SK-N-SH treated with all-trans-retinoic acid at 6 μM for 48 hours (cell line): ENCODE data around the gene LPP.
A peak's percentile ranks its signal among the peaks of the same experiment; 100 is the strongest.

Source experiments
- ATAC-seq: fragments of 200-7000 bp; cut with Tn5 transposase; 3 replicates; pipeline ENCODE4 v1.9.1; 2020; ENCODE audit warnings: mild to moderate bottlenecking, moderate library complexity
- ARNTL ChIP-seq: fragments of 450-650 bp; formaldehyde crosslinking; IDR thresholded peaks from 2 replicates; pipeline ENCODE4 v1.5.0; 2020; ENCODE audit warnings: low read depth, mild to moderate bottlenecking, moderate library complexity, borderline replicate concordance
- BACH2 ChIP-seq: fragments of 250-450 bp; sonication (Bioruptor Pico); IDR thresholded peaks from 2 replicates; pipeline ENCODE4 v1.9.0; 2021; ENCODE audit warnings: mild to moderate bottlenecking, borderline replicate concordance
- CREB5 ChIP-seq: fragments of 250-450 bp; sonication (Bioruptor Pico); IDR thresholded peaks from 2 replicates; pipeline ENCODE4 v1.5.1; 2020; ENCODE audit warnings: low read depth, mild to moderate bottlenecking, moderate library complexity
- CSRNP3 ChIP-seq: fragments of 250-450 bp; sonication (Bioruptor Pico); IDR thresholded peaks from 2 replicates; pipeline ENCODE4 v1.5.1; 2021; ENCODE audit warnings: mild to moderate bottlenecking, moderate library complexity
- ESRRG ChIP-seq: fragments of 250-450 bp; sonication (Bioruptor Pico); IDR thresholded peaks from 2 replicates; pipeline ENCODE4 v1.6.1; 2021; ENCODE audit warnings: mild to moderate bottlenecking
- GLIS3 ChIP-seq: fragments of 250-450 bp; sonication (Bioruptor Pico); IDR thresholded peaks from 2 replicates; pipeline ENCODE4 v1.5.0; 2020; ENCODE audit warnings: mild to moderate bottlenecking, moderate library complexity
- OSR1 ChIP-seq: fragments of 250-450 bp; sonication (Bioruptor Pico); IDR thresholded peaks from 2 replicates; pipeline ENCODE4 v1.8.0; 2022; ENCODE audit warnings: moderate library complexity, mild to moderate bottlenecking, inconsistent platforms
- PATZ1 ChIP-seq: fragments of 250-450 bp; sonication (Bioruptor Pico); IDR thresholded peaks from 2 replicates; pipeline ENCODE4 v1.8.0; 2020; ENCODE audit warnings: mild to moderate bottlenecking, moderate library complexity, borderline replicate concordance
- POU6F1 ChIP-seq: fragments of 250-450 bp; sonication (Bioruptor Pico); IDR thresholded peaks from 2 replicates; pipeline ENCODE4 v1.8.0; 2021; ENCODE audit warnings: low read depth, mild to moderate bottlenecking, moderate library complexity, borderline replicate concordance
- PPARA ChIP-seq: fragments of 250-450 bp; sonication (Bioruptor Pico); IDR thresholded peaks from 2 replicates; pipeline ENCODE4 v1.5.0; 2020; ENCODE audit warnings: mild to moderate bottlenecking, borderline replicate concordance
- RARB ChIP-seq: fragments of 250-450 bp; sonication (Bioruptor Pico); IDR thresholded peaks from 2 replicates; pipeline ENCODE4 v1.8.0; 2021; ENCODE audit warnings: mild to moderate bottlenecking, moderate library complexity
- SNAI2 ChIP-seq: fragments of 250-450 bp; sonication (Bioruptor Pico); IDR thresholded peaks from 2 replicates; pipeline ENCODE4 v1.5.0; 2020; ENCODE audit warnings: mild to moderate bottlenecking, moderate library complexity
- TCF4 ChIP-seq: fragments of 250-450 bp; sonication (Bioruptor Pico); IDR thresholded peaks from 2 replicates; pipeline ENCODE4 v1.8.0; 2021; ENCODE audit warnings: mild to moderate bottlenecking, moderate library complexity, borderline replicate concordance
- TOX ChIP-seq: fragments of 250-450 bp; sonication (Bioruptor Pico); IDR thresholded peaks from 2 replicates; pipeline ENCODE4 v1.8.0; 2021; ENCODE audit warnings: mild to moderate bottlenecking, moderate library complexity, borderline replicate concordance
- TSHZ2 ChIP-seq: fragments of 250-450 bp; sonication (Bioruptor Pico); IDR thresholded peaks from 2 replicates; pipeline ENCODE4 v1.5.0; 2020; ENCODE audit warnings: mild to moderate bottlenecking, moderate library complexity
- ZFP3 ChIP-seq: fragments of 250-450 bp; sonication (Bioruptor Pico); IDR thresholded peaks from 2 replicates; pipeline ENCODE4 v1.5.0; 2020; ENCODE audit warnings: mild to moderate bottlenecking, moderate library complexity
- ZNF565 ChIP-seq: fragments of 450-650 bp; formaldehyde crosslinking; conservative IDR thresholded peaks from 2 replicates; pipeline ENCODE4 v1.5.0; 2020; ENCODE audit warnings: low read depth, mild to moderate bottlenecking, moderate library complexity
- ZNF70 ChIP-seq: fragments of 450-650 bp; formaldehyde crosslinking; IDR thresholded peaks from 2 replicates; pipeline ENCODE4 v1.5.0; 2020; ENCODE audit warnings: mild to moderate bottlenecking, moderate library complexity
- ZNF8 ChIP-seq: fragments of 450-650 bp; formaldehyde crosslinking; IDR thresholded peaks from 2 replicates; pipeline ENCODE4 v1.5.0; 2020; ENCODE audit warnings: mild to moderate bottlenecking, moderate library complexity

Gene LPP

GRCh38 chr3:188211476-188211875 lies 57.5 kb downstream of the LPP start:
- TF ChIP-seq POU6F1 (CRISPR knock-in tag) (no peak), PATZ1 (CRISPR knock-in tag) (no peak), TOX (CRISPR knock-in tag) (no peak), ZNF565 (no peak), PPARA (CRISPR knock-in tag) (no peak), BACH2 (CRISPR knock-in tag) (no peak), ARNTL (no peak), GLIS3 (CRISPR knock-in tag) (no peak), ZNF8 (CRISPR knock-in tag) (no peak), SNAI2 (CRISPR knock-in tag) (no peak)
- peak; percentile 23 for ATAC-seq

- TF ChIP-seq PATZ1 (CRISPR knock-in tag): no peak
- TF ChIP-seq TCF4 (CRISPR knock-in tag): no peak
- no peak for TF ChIP-seq ESRRG
- peak; percentile 63 for ATAC-seq
Measured at GRCh38 chr3:188212308-188212969, 58.5 kb downstream of the LPP start.

- ATAC-seq: no peak
Measured at GRCh38 chr3:188214442-188214841, 60.5 kb downstream of the LPP start.

More at GRCh38 chr3:188214442-188214841, 60.5 kb downstream of the LPP start:
- TF ChIP-seq ZFP3 (CRISPR knock-in tag) (no peak), CSRNP3 (no peak), RARB (CRISPR knock-in tag) (no peak), ARNTL (no peak), POU6F1 (CRISPR knock-in tag) (no peak), TSHZ2 (CRISPR knock-in tag) (no peak), OSR1 (CRISPR knock-in tag) (no peak), SNAI2 (CRISPR knock-in tag) (no peak), CREB5 (CRISPR knock-in tag) (no peak), ZNF70 (no peak), ZNF8 (CRISPR knock-in tag) (no peak), GLIS3 (CRISPR knock-in tag) (no peak)
